Endothelial cell of umbilical vein (primary cell): ENCODE data around the gene RBMX2. TPM values are rescaled to one million over a fixed set of nuclear protein-coding genes. Genes with fewer than 3 reads are reported as not detected.
"Not testable (repeated sequence)": the region's sequence is repeated elsewhere in the genome, so short reads cannot be mapped to it uniquely, and the experiment has no call there.

Experiments used
- BruUV-seq: library from RNA; stranded (reverse); fragments of 400-500 nt; replicated peaks from 2 replicates; lab custom pipeline; 2021; lab: Mats Ljungman, UMichigan
- CTCF ChIA-PET: fragments of 300-600, 350-600 bp; sonication (Branson Sonifier 250); formaldehyde crosslinking; loops from one replicate; lab custom pipeline; 2021; ENCODE audit warnings: antibody characterized with exemption, inconsistent platforms; lab: Charles Lee
- POLR2A ChIA-PET: fragments of 300-600, 350-600 bp; sonication (Branson Sonifier 250); formaldehyde crosslinking; loops from one replicate; lab custom pipeline; 2021; ENCODE audit warnings: antibody characterized with exemption, inconsistent platforms; lab: Charles Lee
- DNase-seq: peaks from one replicate; pipeline ENCODE4 v3.0.0-alpha.2; 2011; ENCODE audit warnings: low read depth, low spot score
- FAIRE-seq: peaks from 2 replicates; lab custom pipeline; 2011; peaks lifted over from hg19 to GRCh38; lab: Jason Lieb, UNC
- H2AFZ ChIP-seq: 2 replicates; pipeline ENCODE4 v1.6.0; 2012; ENCODE audit warnings: low read depth, low read length, control low read depth, inconsistent platforms
- H3K27ac ChIP-seq: 2 replicates; pipeline ENCODE4 v1.5.1; 2011; ENCODE audit warnings: low read depth, mild to moderate bottlenecking, control low read depth, low read length, moderate library complexity; ENCODE audit not compliant: insufficient read depth
- H3K27me3 ChIP-seq, 2 experiments: 2 replicates each; pipeline versions ENCODE4 v1.6.0 to v1.6.1; 2011; ENCODE audit warnings: low read length in 2 of 2, mixed read lengths in 1 of 2; ENCODE audit not compliant: control insufficient read depth in 2 of 2, insufficient read depth in 2 of 2
- H3K36me3 ChIP-seq, 2 experiments: 2 replicates in 1 of 2; 3 replicates in 1 of 2; pipeline ENCODE4 v1.5.1; 2011; ENCODE audit warnings: low read length in 2 of 2, mild to moderate bottlenecking in 1 of 2, moderate library complexity in 1 of 2; ENCODE audit not compliant: control insufficient read depth in 2 of 2, insufficient read depth in 2 of 2; ENCODE audit errors: extremely low read depth in 1 of 2
- H3K4me1 ChIP-seq: 3 replicates; pipeline ENCODE4 v1.5.1; 2011; ENCODE audit warnings: mild to moderate bottlenecking, low read length; ENCODE audit not compliant: control insufficient read depth, insufficient read depth; ENCODE audit errors: extremely low read depth
- H3K4me2 ChIP-seq: 2 replicates; pipeline ENCODE4 v1.6.1; 2011; ENCODE audit warnings: low read length, control low read depth, mixed read lengths; ENCODE audit not compliant: insufficient read depth
- H3K4me3 ChIP-seq, 3 experiments: fragments of 200-600 bp in 1 of 3; sonication (generic), shearing (Covaris generic) in 1 of 3; replicated peaks in 1 of 3; 2 replicates each; pipeline ENCODE4 v1.5.1; 2011 to 2016; ENCODE audit warnings: control low read depth in 3 of 3, low read length in 3 of 3, mild to moderate bottlenecking in 2 of 3, inconsistent platforms in 1 of 3, low read depth in 1 of 3, moderate library complexity in 1 of 3; ENCODE audit not compliant: insufficient read depth in 1 of 3
- H3K79me2 ChIP-seq: 2 replicates; pipeline ENCODE4 v1.6.0; 2012; ENCODE audit warnings: low read length, inconsistent platforms; ENCODE audit not compliant: control insufficient read depth, insufficient read depth
- H3K9ac ChIP-seq: replicated peaks from 2 replicates; pipeline ENCODE3; 2011; ENCODE audit warnings: low read length, control low read depth; ENCODE audit not compliant: insufficient read depth; ENCODE audit errors: extremely low read depth
- H3K9me1 ChIP-seq: replicated peaks from 3 replicates; pipeline ENCODE4 v1.6.0; 2011; ENCODE audit warnings: mild to moderate bottlenecking, low read length; ENCODE audit not compliant: control insufficient read depth, insufficient read depth; ENCODE audit errors: extremely low read depth
- H3K9me3 ChIP-seq: replicated peaks from 2 replicates; pipeline ENCODE4 v1.5.1; 2012; ENCODE audit warnings: low read length, inconsistent platforms; ENCODE audit not compliant: control insufficient read depth, insufficient read depth
- H4K20me1 ChIP-seq: replicated peaks from 2 replicates; pipeline ENCODE3; 2011; ENCODE audit warnings: mild to moderate bottlenecking, low read length; ENCODE audit not compliant: control insufficient read depth, insufficient read depth; ENCODE audit errors: extremely low read depth
- EZH2 ChIP-seq: IDR thresholded peaks from 2 replicates; pipeline ENCODE4 v1.6.1; 2012; ENCODE audit warnings: borderline replicate concordance, low read depth, mild to moderate bottlenecking, moderate library complexity, low read length, inconsistent platforms; ENCODE audit not compliant: severe bottlenecking
- FOS ChIP-seq: IDR thresholded peaks from 2 replicates; pipeline ENCODE4 v1.6.1; 2011; ENCODE audit warnings: mild to moderate bottlenecking, low read length, moderate library complexity, borderline replicate concordance; ENCODE audit not compliant: insufficient read depth
- GATA2 ChIP-seq: IDR thresholded peaks from 2 replicates; pipeline ENCODE4 v1.7.0; 2011; ENCODE audit warnings: low read depth, mild to moderate bottlenecking, moderate library complexity, mixed read lengths, low read length; ENCODE audit not compliant: insufficient read length, insufficient read depth
- JUN ChIP-seq: IDR thresholded peaks from 2 replicates; pipeline ENCODE4 v1.6.1; 2011; ENCODE audit warnings: borderline replicate concordance, low read depth; ENCODE audit not compliant: insufficient read length, insufficient read depth
- MAX ChIP-seq: IDR thresholded peaks from 2 replicates; pipeline ENCODE4 v1.6.1; 2011; ENCODE audit not compliant: insufficient read depth, insufficient read length
- MYC ChIP-seq: IDR thresholded peaks from one replicate; pipeline ENCODE4 v1.6.1; 2011; ENCODE audit warnings: mild to moderate bottlenecking, low read depth, low read length
- POLR2A ChIP-seq: IDR thresholded peaks from 2 replicates; pipeline ENCODE4 v1.6.1; 2012; ENCODE audit warnings: low read depth, mild to moderate bottlenecking, control low read depth, low read length
- POLR2AphosphoS5 ChIP-seq: IDR thresholded peaks from 2 replicates; pipeline ENCODE4 v1.6.1; 2012; ENCODE audit warnings: low read depth, mild to moderate bottlenecking, control low read depth, low read length, moderate library complexity; ENCODE audit not compliant: insufficient read depth
- dilution Hi-C: fragments of 300-500 bp; cut with MboI; formaldehyde crosslinking; loops from one replicate; pipeline ENCODE4 v1.15.0; 2019; ENCODE audit warnings: low sequenced_read_pairs; ENCODE audit not compliant: extremely low pct_ligation_motif_present
- intact Hi-C: fragments of 100-400 bp; cut with micrococcal nuclease; formaldehyde crosslinking; loops from one replicate; pipeline ENCODE4 v1.10.0; 2022
- polyA plus RNA-seq, 4 experiments: library from polyadenylated mRNA; depleted of rRNA in 3 of 4; stranded (reverse) in 3 of 4; unstranded in 1 of 4; fragments of >200 nt; gene quantifications; 2 replicates each; pipeline versions ENCODE4 v1.2.1 to v1.2.3, GENCODE V29; 2011 to 2012; ENCODE audit warnings: missing spikeins in 1 of 4
- total RNA-seq: library from RNA; stranded (reverse); gene quantifications from 2 replicates; pipeline ENCODE4 v1.2.3, GENCODE V29; 2021
- TF ChIP-seq, protein P1 (sequence below), 2 donors: IDR thresholded peaks; 1 replicate in 1 of 2; 2 replicates in 1 of 2; pipeline ENCODE4 v1.5.1; 2011; ENCODE audit warnings: low read length in 2 of 2, mild to moderate bottlenecking in 2 of 2, moderate library complexity in 2 of 2, control low read depth in 1 of 2, inconsistent platforms in 1 of 2, low read depth in 1 of 2; ENCODE audit not compliant: insufficient read depth in 1 of 2; ENCODE audit errors: extremely low read depth in 1 of 2

The RBMX2 gene
- total and polyA plus RNA-seq, 2 donors (not counting 3 experiments of a cell fraction or from before 2014, with no cell fraction given), result 10.6 to 21.1 TPM

- no peak for FAIRE-seq
- BruUV-seq, result no TSS peak
- no peaks in the 10 kb centered on the region for H3K9me1 ChIP-seq
- H2AFZ ChIP-seq, result no peak overlapping the region
- ChIA-PET POLR2A (no interaction called here), CTCF (no interaction called here)
- no peaks in the 10 kb centered on the region for H3K4me1 ChIP-seq
- no peak for TF ChIP-seq POLR2A
- no peak for TF ChIP-seq MAX
- TF ChIP-seq MYC, result no peak
- no peak for TF ChIP-seq FOS
- no peak for TF ChIP-seq POLR2AphosphoS5
- no peak for TF ChIP-seq EZH2
- TF ChIP-seq, protein P1, sequence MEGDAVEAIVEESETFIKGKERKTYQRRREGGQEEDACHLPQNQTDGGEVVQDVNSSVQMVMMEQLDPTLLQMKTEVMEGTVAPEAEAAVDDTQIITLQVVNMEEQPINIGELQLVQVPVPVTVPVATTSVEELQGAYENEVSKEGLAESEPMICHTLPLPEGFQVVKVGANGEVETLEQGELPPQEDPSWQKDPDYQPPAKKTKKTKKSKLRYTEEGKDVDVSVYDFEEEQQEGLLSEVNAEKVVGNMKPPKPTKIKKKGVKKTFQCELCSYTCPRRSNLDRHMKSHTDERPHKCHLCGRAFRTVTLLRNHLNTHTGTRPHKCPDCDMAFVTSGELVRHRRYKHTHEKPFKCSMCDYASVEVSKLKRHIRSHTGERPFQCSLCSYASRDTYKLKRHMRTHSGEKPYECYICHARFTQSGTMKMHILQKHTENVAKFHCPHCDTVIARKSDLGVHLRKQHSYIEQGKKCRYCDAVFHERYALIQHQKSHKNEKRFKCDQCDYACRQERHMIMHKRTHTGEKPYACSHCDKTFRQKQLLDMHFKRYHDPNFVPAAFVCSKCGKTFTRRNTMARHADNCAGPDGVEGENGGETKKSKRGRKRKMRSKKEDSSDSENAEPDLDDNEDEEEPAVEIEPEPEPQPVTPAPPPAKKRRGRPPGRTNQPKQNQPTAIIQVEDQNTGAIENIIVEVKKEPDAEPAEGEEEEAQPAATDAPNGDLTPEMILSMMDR (IDR thresholded peaks at IDR 0.05; ENCODE audit: extremely low read depth in 1 of 2, insufficient read depth in 1 of 2, low read depth in 1 of 2, low read length in 2 of 2), result no peak
- TF ChIP-seq GATA2, result no peak
- no peak for TF ChIP-seq JUN
- dilution Hi-C loops (no loop called here), intact Hi-C loops (no loop called here)
- no peaks in the 10 kb centered on the region for H3K36me3 ChIP-seq
- H3K27ac ChIP-seq, result no peak overlapping the region
- H3K79me2 ChIP-seq, result no peaks in the 10 kb centered on the region
- no peak overlapping the region for H3K4me2 ChIP-seq
- H3K9me3 ChIP-seq, result no peaks in the 10 kb centered on the region
- no peak for DNase-seq
- no peak overlapping the region for H3K4me3 ChIP-seq
- no peak overlapping the region for H3K9ac ChIP-seq
- H4K20me1 ChIP-seq, result no peaks in the 10 kb centered on the region
- H3K27me3 ChIP-seq, result no peaks in the 10 kb centered on the region
Observed at GRCh38 chrX:130435937-130436336, 34.1 kb downstream of the RBMX2 start.

GRCh38 chrX:130437996-130438395, 36.2 kb downstream of the RBMX2 start:
- H3K9me3 ChIP-seq, H3K27me3 ChIP-seq, dilution Hi-C loops, FAIRE-seq, H3K4me3 ChIP-seq, CTCF ChIA-PET, H3K4me1 ChIP-seq, H3K79me2 ChIP-seq, H3K4me2 ChIP-seq, H3K9ac ChIP-seq, H3K9me1 ChIP-seq, H3K36me3 ChIP-seq, intact Hi-C loops, DNase-seq, H3K27ac ChIP-seq, BruUV-seq, H4K20me1 ChIP-seq, H2AFZ ChIP-seq, POLR2A ChIA-PET: not testable (repeated sequence)
